HCT116 (cell line): ENCODE results near the gene EML1. TPM values are rescaled to one million over a fixed set of nuclear protein-coding genes. Genes with fewer than 3 reads are reported as not detected.

Experiments used
- ATAC-seq: fragments of 200-7000 bp; cut with Tn5 transposase; 2 replicates; pipeline ENCODE4 v1.9.1; 2020; ENCODE audit warnings: mild to moderate bottlenecking, moderate library complexity
- BruUV-seq: library from RNA; stranded (reverse); fragments of 400-500 nt; replicated peaks from 2 replicates; lab custom pipeline; 2021; lab: Mats Ljungman, UMichigan
- CTCF ChIA-PET: fragments of 300-600 bp; sonication (Branson Sonifier 250); formaldehyde crosslinking; loops from one replicate; lab custom pipeline; 2021; ENCODE audit warnings: antibody characterized with exemption; lab: Charles Lee
- POLR2A ChIA-PET: fragments of 300-600, 350-600 bp; sonication (Branson Sonifier 250); formaldehyde crosslinking; loops from one replicate; lab custom pipeline; 2021; ENCODE audit warnings: antibody characterized with exemption; lab: Charles Lee
- RAD21 ChIA-PET, 2 experiments: fragments of 300-600 bp; sonication (Branson Sonifier 250); formaldehyde crosslinking; loops; one replicate each; lab custom pipeline; 2023; ENCODE audit warnings: low total read pairs in 2 of 2; ENCODE audit not compliant: uncharacterized antibody in 2 of 2, unreplicated experiment in 2 of 2, low non-redundant PET in 1 of 2; lab: Charles Lee
- DNase-seq: peaks from one replicate; pipeline ENCODE4 v3.0.0-alpha.2; 2010; ENCODE audit warnings: low read depth, low spot score
- H2AFZ ChIP-seq: fragments of 200-600 bp; shearing (Covaris generic), sonication (generic); 2 replicates; pipeline ENCODE4 v1.6.1; 2017; ENCODE audit warnings: low read depth, mixed run types, mixed read lengths, antibody characterized with exemption, low read length; ENCODE audit not compliant: poor library complexity, severe bottlenecking
- H3K27ac ChIP-seq: 2 replicates; pipeline ENCODE4 v1.5.1; 2012; ENCODE audit warnings: low read depth, low read length
- H3K27me3 ChIP-seq: fragments of 200-600 bp; sonication (generic); 2 replicates; pipeline ENCODE4 v1.6.1; 2016; ENCODE audit warnings: mixed run types, low read length, mixed read lengths; ENCODE audit not compliant: insufficient read depth
- H3K36me3 ChIP-seq, 2 experiments: fragments of 200-500 bp in 1 of 2; fragments of 200-600 bp in 1 of 2; sonication (Bioruptor generic) in 1 of 2; sonication (generic) in 1 of 2; 2 replicates each; pipeline versions ENCODE4 v1.5.1 to v1.6.1; 2014 to 2016; ENCODE audit warnings: low read length in 2 of 2, inconsistent platforms in 1 of 2, mixed read lengths in 1 of 2, mixed run types in 1 of 2; ENCODE audit not compliant: insufficient read depth in 2 of 2, control insufficient read depth in 1 of 2
- H3K4me1 ChIP-seq, 2 experiments: fragments of 200-600 bp in 1 of 2; sonication (generic) in 1 of 2; 2 replicates each; pipeline versions ENCODE4 v1.5.1 to v1.6.1; 2012 to 2017; ENCODE audit warnings: low read length in 2 of 2, inconsistent platforms in 1 of 2, mild to moderate bottlenecking in 1 of 2, mixed read lengths in 1 of 2, mixed run types in 1 of 2, moderate library complexity in 1 of 2; ENCODE audit not compliant: insufficient read depth in 2 of 2, control insufficient read depth in 1 of 2
- H3K4me2 ChIP-seq: fragments of 200-600 bp; sonication (generic); 2 replicates; pipeline ENCODE4 v1.6.1; 2017; ENCODE audit warnings: mixed run types, low read length, mixed read lengths
- H3K4me3 ChIP-seq, 2 experiments: fragments of 200-600 bp in 1 of 2; sonication (generic) in 1 of 2; replicated peaks in 1 of 2; 2 replicates each; pipeline ENCODE4 v1.5.1; 2011 to 2016; ENCODE audit warnings: low read length in 2 of 2, control low read depth in 1 of 2, low read depth in 1 of 2, mild to moderate bottlenecking in 1 of 2, mixed read lengths in 1 of 2, mixed run types in 1 of 2
- H3K79me2 ChIP-seq: fragments of 200-600 bp; sonication (generic); 2 replicates; pipeline ENCODE4 v1.6.1; 2017; ENCODE audit warnings: mild to moderate bottlenecking, mixed run types, low read length, moderate library complexity, mixed read lengths; ENCODE audit not compliant: insufficient read depth
- H3K9ac ChIP-seq: fragments of 200-600 bp; sonication (generic); 2 replicates; pipeline ENCODE4 v1.6.1; 2016; ENCODE audit warnings: low read length, mixed read lengths
- H3K9me2 ChIP-seq: fragments of 200-600 bp; sonication (generic), shearing (Covaris generic); 2 replicates; pipeline ENCODE4 v1.6.1; 2017; ENCODE audit warnings: mixed run types, mild to moderate bottlenecking, moderate library complexity; ENCODE audit not compliant: insufficient read depth
- H3K9me3 ChIP-seq, 2 experiments: fragments of 200-500 bp in 1 of 2; fragments of 200-600 bp in 1 of 2; sonication (Bioruptor generic) in 1 of 2; sonication (generic) in 1 of 2; 2 replicates each; pipeline ENCODE4 v1.6.1; 2014 to 2017; ENCODE audit warnings: low read length in 2 of 2, mixed read lengths in 2 of 2, inconsistent platforms in 1 of 2, low read depth in 1 of 2, mild to moderate bottlenecking in 1 of 2, mixed run types in 1 of 2, moderate library complexity in 1 of 2; ENCODE audit not compliant: control insufficient read depth in 1 of 2, insufficient read depth in 1 of 2
- H4K20me1 ChIP-seq: fragments of 200-600 bp; sonication (generic), shearing (Covaris generic); 2 replicates; pipeline ENCODE4 v1.6.1; 2017; ENCODE audit warnings: mixed run types, mild to moderate bottlenecking, moderate library complexity; ENCODE audit not compliant: insufficient read depth
- CBX3 ChIP-seq: IDR thresholded peaks from 2 replicates; pipeline ENCODE4 v1.6.1; 2012; ENCODE audit warnings: low read depth
- CTCF ChIP-seq, 3 experiments: fragments of 200-600 bp in 1 of 3; sonication (generic) in 1 of 3; IDR thresholded peaks in 2 of 3; conservative IDR thresholded peaks in 1 of 3; 2 replicates each; pipeline ENCODE4 v1.5.1; 2012 to 2017; ENCODE audit warnings: low read depth in 2 of 3, low read length in 2 of 3, antibody characterized with exemption in 1 of 3, borderline replicate concordance in 1 of 3, control low read depth in 1 of 3, mild to moderate bottlenecking in 1 of 3, mixed read lengths in 1 of 3, mixed run types in 1 of 3, moderate library complexity in 1 of 3; ENCODE audit not compliant: insufficient read depth in 1 of 3
- EGR1 ChIP-seq: IDR thresholded peaks from 2 replicates; pipeline ENCODE4 v1.6.1; 2012; ENCODE audit warnings: low read depth
- ELF1 ChIP-seq: IDR thresholded peaks from 2 replicates; pipeline ENCODE4 v1.6.1; 2012; ENCODE audit warnings: low read depth, borderline replicate concordance
- EZH2 ChIP-seq: fragments of 200-600 bp; sonication (generic); IDR thresholded peaks from 2 replicates; pipeline ENCODE4 v1.6.1; 2017; ENCODE audit warnings: antibody characterized with exemption, mixed run types
- EZH2phosphoT487 ChIP-seq: fragments of 200-600 bp; IDR thresholded peaks from 2 replicates; pipeline ENCODE4 v1.6.1; 2018; ENCODE audit warnings: antibody characterized with exemption, borderline replicate concordance
- FOSL1 ChIP-seq: IDR thresholded peaks from 2 replicates; pipeline ENCODE4 v1.6.1; 2012; ENCODE audit warnings: low read depth
- POLR2A ChIP-seq: IDR thresholded peaks from 2 replicates; pipeline ENCODE4 v1.7.0; 2011; ENCODE audit warnings: borderline replicate concordance; ENCODE audit not compliant: insufficient read depth, insufficient read length; ENCODE audit errors: extremely low read depth
- SIN3A ChIP-seq: IDR thresholded peaks from 2 replicates; pipeline ENCODE4 v1.6.1; 2012; ENCODE audit warnings: low read depth
- SP1 ChIP-seq: IDR thresholded peaks from 2 replicates; pipeline ENCODE4 v1.6.1; 2012; ENCODE audit warnings: low read depth
- TCF7L2 ChIP-seq: IDR thresholded peaks from 2 replicates; pipeline ENCODE4 v1.7.0; 2011; ENCODE audit warnings: borderline replicate concordance, inconsistent platforms; ENCODE audit not compliant: insufficient read depth, insufficient read length; ENCODE audit errors: extremely low read depth
- YY1 ChIP-seq: IDR thresholded peaks from 2 replicates; pipeline ENCODE4 v1.6.1; 2011; ENCODE audit warnings: low read length, low read depth, moderate library complexity, mild to moderate bottlenecking; ENCODE audit not compliant: insufficient replicate concordance; ENCODE audit errors: extremely low read depth
- ZNF274 ChIP-seq: fragments of 200-500 bp; sonication (Bioruptor generic); IDR thresholded peaks from 2 replicates; pipeline ENCODE4 v1.6.1; 2014; ENCODE audit warnings: mild to moderate bottlenecking, low read depth, low read length, inconsistent platforms
- intact Hi-C: fragments of 100-400 bp; cut with micrococcal nuclease; formaldehyde crosslinking; loops from 2 replicates; pipeline ENCODE4 v1.10.0; 2022
- total RNA-seq: library from RNA; stranded (reverse); gene quantifications from one replicate; pipeline ENCODE4 v1.2.1, GENCODE V29; 2021; ENCODE audit not compliant: unreplicated experiment
- TF ChIP-seq, protein P1 (sequence below): IDR thresholded peaks from 2 replicates; pipeline ENCODE4 v1.6.1; 2012

The EML1 gene
- total RNA-seq, 1 experiment from 2014 or later = 7.4 TPM

- ChIA-PET RAD21 (no interaction called here), POLR2A (no interaction called here), CTCF (no interaction called here)
- Histone ChIP-seq H3K36me3 (no peaks in the 10 kb centered on the region), H4K20me1 (no peaks in the 10 kb centered on the region), H3K9ac (no peak overlapping the region), H3K27me3 (no peaks in the 10 kb centered on the region), H3K9me3 (no peaks in the 10 kb centered on the region), H3K9me2 (no peaks in the 10 kb centered on the region), H3K4me3 (no peak overlapping the region), H3K4me2 (no peak overlapping the region), H3K4me1 (peaks cover 0 to 4% of the 10 kb centered on the region in 2 experiments; a peak in 1 of 4 replicates), H3K79me2 (no peaks in the 10 kb centered on the region), H3K27ac (no peak overlapping the region), H2AFZ (no peak overlapping the region)
- DNase-seq = no peak
- intact Hi-C loops = no loop called here
- BruUV-seq = no TSS peak
- no peak for ATAC-seq
- TF ChIP-seq ELF1 = no peak
- TF ChIP-seq CTCF (IDR thresholded peaks at IDR 0.05 in 2 of 3, conservative IDR thresholded peaks at IDR 0.05 in 1 of 3; ENCODE audit: borderline replicate concordance in 1 of 3, insufficient read depth in 1 of 3, low read depth in 2 of 3, low read length in 2 of 3) = no peak
- TF ChIP-seq, protein P1, sequence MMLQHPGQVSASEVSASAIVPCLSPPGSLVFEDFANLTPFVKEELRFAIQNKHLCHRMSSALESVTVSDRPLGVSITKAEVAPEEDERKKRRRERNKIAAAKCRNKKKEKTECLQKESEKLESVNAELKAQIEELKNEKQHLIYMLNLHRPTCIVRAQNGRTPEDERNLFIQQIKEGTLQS = no peak
- TF ChIP-seq CBX3 = no peak
- no peak for TF ChIP-seq SIN3A
- no peak for TF ChIP-seq ZNF274
- no peak for TF ChIP-seq POLR2A
- TF ChIP-seq FOSL1 = no peak
- no peak for TF ChIP-seq TCF7L2
- no peak for TF ChIP-seq EGR1
- TF ChIP-seq SP1 = no peak
- TF ChIP-seq EZH2phosphoT487 = no peak
- TF ChIP-seq YY1 = no peak
- TF ChIP-seq EZH2 = no peak
Measured at GRCh38 chr14:99968941-99969340, 175.7 kb downstream of the EML1 start.
